Measurements from ENCODE around the gene TNNT1.

Gene TNNT1

GRCh38 chr19:55115446-55116065, 33.5 kb downstream of the TNNT1 start:
- no peak for TF ChIP-seq MYC (IDR thresholded peaks at IDR 0.05; ENCODE audit: low read depth, low read length)
- TF ChIP-seq POLR2A (IDR thresholded peaks at IDR 0.05; ENCODE audit: extremely low read depth, insufficient read length), result no peak
- TF ChIP-seq, protein P1, sequence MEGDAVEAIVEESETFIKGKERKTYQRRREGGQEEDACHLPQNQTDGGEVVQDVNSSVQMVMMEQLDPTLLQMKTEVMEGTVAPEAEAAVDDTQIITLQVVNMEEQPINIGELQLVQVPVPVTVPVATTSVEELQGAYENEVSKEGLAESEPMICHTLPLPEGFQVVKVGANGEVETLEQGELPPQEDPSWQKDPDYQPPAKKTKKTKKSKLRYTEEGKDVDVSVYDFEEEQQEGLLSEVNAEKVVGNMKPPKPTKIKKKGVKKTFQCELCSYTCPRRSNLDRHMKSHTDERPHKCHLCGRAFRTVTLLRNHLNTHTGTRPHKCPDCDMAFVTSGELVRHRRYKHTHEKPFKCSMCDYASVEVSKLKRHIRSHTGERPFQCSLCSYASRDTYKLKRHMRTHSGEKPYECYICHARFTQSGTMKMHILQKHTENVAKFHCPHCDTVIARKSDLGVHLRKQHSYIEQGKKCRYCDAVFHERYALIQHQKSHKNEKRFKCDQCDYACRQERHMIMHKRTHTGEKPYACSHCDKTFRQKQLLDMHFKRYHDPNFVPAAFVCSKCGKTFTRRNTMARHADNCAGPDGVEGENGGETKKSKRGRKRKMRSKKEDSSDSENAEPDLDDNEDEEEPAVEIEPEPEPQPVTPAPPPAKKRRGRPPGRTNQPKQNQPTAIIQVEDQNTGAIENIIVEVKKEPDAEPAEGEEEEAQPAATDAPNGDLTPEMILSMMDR (IDR thresholded peaks at IDR 0.05; ENCODE audit: low read depth, low read length), result no peak
- TF ChIP-seq MAX (IDR thresholded peaks at IDR 0.05; ENCODE audit: low read depth, low read length), result no peak
- no peak for DNase-seq (ENCODE audit: low read depth)
- peak overlapping the region; percentile 82 for H3K4me3 ChIP-seq (ENCODE audit: low read depth, low read length)

DNA sequence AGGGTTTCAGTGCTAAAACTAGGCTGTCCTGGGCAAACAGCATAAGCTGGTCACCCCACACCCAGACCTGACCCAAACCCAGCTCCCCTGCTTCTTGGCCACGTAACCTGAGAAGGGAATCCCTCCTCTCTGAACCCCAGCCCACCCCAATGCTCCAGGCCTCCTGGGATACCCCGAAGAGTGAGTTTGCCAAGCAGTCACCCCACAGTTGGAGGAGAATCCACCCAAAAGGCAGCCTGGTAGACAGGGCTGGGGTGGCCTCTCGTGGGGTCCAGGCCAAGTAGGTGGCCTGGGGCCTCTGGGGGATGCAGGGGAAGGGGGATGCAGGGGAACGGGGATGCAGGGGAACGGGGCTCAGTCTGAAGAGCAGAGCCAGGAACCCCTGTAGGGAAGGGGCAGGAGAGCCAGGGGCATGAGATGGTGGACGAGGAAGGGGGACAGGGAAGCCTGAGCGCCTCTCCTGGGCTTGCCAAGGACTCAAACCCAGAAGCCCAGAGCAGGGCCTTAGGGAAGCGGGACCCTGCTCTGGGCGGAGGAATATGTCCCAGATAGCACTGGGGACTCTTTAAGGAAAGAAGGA, 34.4 kb downstream of the TNNT1 start:
- TF ChIP-seq MYC (IDR thresholded peaks at IDR 0.05; ENCODE audit: low read depth, low read length) (no peak), MAX (IDR thresholded peaks at IDR 0.05; ENCODE audit: low read depth, low read length) (no peak), POLR2A (IDR thresholded peaks at IDR 0.05; ENCODE audit: extremely low read depth, insufficient read length) (no peak)
- TF ChIP-seq, protein P1 (IDR thresholded peaks at IDR 0.05; ENCODE audit: low read depth, low read length), result no peak
- H3K4me3 ChIP-seq (ENCODE audit: low read depth, low read length), result no peak overlapping the region
- DNase-seq (ENCODE audit: low read depth), result no peak

DNA sequence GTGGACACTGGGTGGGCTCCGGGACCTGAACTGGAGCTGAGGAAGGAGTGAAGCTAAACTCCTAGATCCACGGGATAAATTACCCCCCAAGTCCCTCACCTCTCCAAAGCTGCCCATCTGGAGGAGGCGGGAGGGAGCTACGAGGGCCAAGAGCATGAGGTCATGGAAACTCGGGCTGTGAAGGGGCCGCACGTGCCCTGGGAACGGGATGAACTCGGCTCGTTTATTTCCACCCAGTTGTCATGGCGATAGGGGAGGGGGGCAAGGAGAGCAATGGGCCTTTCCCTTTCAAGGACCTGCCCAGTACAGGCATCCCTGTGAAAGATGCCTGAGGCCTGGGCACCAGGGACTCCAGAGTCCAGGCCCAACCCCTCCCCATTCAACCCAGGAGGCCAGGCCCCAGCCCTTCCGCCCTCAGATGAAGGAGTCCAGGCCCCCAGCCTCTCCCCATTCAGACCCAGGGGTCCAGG, 35.4 kb downstream of the TNNT1 start:
- TF ChIP-seq, protein P1 (IDR thresholded peaks at IDR 0.05; ENCODE audit: low read depth, low read length), result no peak
- TF ChIP-seq MYC (IDR thresholded peaks at IDR 0.05; ENCODE audit: low read depth, low read length), result no peak
- TF ChIP-seq MAX (IDR thresholded peaks at IDR 0.05; ENCODE audit: low read depth, low read length), result no peak
- TF ChIP-seq POLR2A (IDR thresholded peaks at IDR 0.05; ENCODE audit: extremely low read depth, insufficient read length), result no peak

DNA sequence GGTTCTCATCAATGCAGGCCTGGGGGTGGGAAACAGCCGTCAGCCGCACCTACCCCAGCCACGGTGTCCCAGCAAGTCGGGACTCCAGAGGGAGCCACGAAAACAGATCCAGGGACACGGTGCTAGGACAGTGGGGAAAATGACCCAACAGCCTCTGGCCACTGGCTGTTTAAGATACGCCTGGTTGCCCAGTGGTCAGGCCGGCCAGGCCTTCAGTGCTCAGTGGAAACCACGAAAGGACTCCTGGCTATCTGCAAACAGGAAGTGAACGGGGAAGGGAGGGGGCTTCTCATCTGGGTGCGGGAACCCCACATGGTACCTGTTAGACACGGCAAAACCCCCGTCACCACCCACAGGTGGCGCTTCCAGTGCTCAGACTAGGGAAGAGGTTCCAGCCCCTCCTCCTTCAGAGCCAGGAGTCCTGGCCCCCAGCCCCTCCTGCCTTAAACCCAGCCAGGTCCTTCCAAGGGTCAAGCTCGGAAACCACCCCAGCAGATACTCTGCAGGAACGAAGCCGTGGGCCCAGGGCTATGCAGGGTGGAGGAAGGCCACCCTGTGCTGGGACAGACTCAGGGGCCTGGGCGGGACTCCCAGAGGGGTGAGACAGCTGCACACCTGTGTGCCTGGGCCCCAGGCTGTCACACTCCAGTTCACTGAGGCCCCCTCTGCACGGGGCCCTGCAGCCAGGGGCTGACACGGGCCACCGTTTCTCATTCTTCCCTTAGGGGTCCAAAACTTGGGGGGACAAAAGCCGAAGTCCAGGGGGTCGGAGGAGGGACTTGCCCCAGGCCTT, 36.0 kb downstream of the TNNT1 start:
- DNase-seq (ENCODE audit: low read depth), result no peak
- no peak overlapping the region for H3K4me3 ChIP-seq (ENCODE audit: low read depth, low read length)
- TF ChIP-seq MYC (IDR thresholded peaks at IDR 0.05; ENCODE audit: low read depth, low read length), result no peak
- no peak for TF ChIP-seq MAX (IDR thresholded peaks at IDR 0.05; ENCODE audit: low read depth, low read length)
- TF ChIP-seq POLR2A (IDR thresholded peaks at IDR 0.05; ENCODE audit: extremely low read depth, insufficient read length), result no peak
- TF ChIP-seq, protein P1 (IDR thresholded peaks at IDR 0.05; ENCODE audit: low read depth, low read length), result no peak

More for the DNA sequence above, 35.4 kb downstream of the TNNT1 start:
- DNase-seq (ENCODE audit: low read depth), result no peak
- H3K4me3 ChIP-seq (ENCODE audit: low read depth, low read length), result no peak overlapping the region

DNA sequence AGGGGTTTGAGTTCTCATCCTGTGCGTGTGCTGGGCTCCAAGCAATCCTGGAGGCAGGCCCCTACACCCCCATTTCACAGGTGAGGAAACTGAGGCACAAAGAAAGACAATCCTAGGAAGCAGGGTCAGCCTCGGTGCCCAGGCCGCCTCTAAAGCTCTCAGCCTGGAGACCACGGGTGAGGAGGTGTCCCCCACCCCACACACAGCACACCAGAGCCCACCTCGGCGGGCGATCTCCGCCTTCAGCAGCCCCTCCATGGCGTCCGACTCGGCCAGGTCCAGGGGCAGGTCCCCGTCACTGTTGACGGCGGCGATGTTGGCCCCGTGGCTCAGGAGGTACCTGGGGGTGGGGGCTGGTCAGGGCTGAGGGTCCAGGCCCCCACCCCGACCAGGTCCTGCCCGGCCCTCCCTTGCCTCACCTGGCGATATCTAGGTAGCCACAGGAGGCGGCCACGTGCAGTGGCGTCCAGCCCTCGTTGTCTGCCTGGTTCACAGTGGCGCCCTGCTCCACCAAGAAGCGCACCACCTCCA, 36.7 kb downstream of the TNNT1 start:
- H3K4me3 ChIP-seq (ENCODE audit: low read depth, low read length), result no peak overlapping the region
- no peak for DNase-seq (ENCODE audit: low read depth)
- TF ChIP-seq MYC (IDR thresholded peaks at IDR 0.05; ENCODE audit: low read depth, low read length), result no peak
- TF ChIP-seq, protein P1 (IDR thresholded peaks at IDR 0.05; ENCODE audit: low read depth, low read length), result no peak
- TF ChIP-seq MAX (IDR thresholded peaks at IDR 0.05; ENCODE audit: low read depth, low read length), result no peak
- no peak for TF ChIP-seq POLR2A (IDR thresholded peaks at IDR 0.05; ENCODE audit: extremely low read depth, insufficient read length)

Data from NB4 (cell line).